Stimulated activated CD8-positive, alpha-beta memory T cell treated with anti-CD3 and anti-CD28 coated beads, Interleukin-15, amount 100 ng/mL, for 24 hours (primary cell): ENCODE results near the gene TNNI3K.

Experiments
- DNase-seq: peaks from one replicate; pipeline ENCODE4 v3.0.0-alpha.2; 2020; ENCODE audit warnings: low read depth

Gene TNNI3K

GRCh38 chr1:74286414-74286813 lies 51.2 kb downstream of the TNNI3K start:
- DNase-seq, result no peak

GRCh38 chr1:74314438-74314837 lies 79.3 kb downstream of the TNNI3K start:
- no peak for DNase-seq

GRCh38 chr1:74316302-74316701 lies 81.1 kb downstream of the TNNI3K start:
- no peak for DNase-seq

GRCh38 chr1:74317663-74318062 lies 82.5 kb downstream of the TNNI3K start:
- DNase-seq, result no peak

- DNase-seq, result no peak
These were observed 88.8 kb downstream of the TNNI3K start for GRCh38 chr1:74323937-74324473.

- DNase-seq, result no peak
These were observed 89.7 kb downstream of the TNNI3K start for GRCh38 chr1:74324684-74325448.

GRCh38 chr1:74328851-74329250 lies 93.7 kb downstream of the TNNI3K start:
- no peak for DNase-seq

- DNase-seq, result no peak
These were observed 98.1 kb downstream of the TNNI3K start for GRCh38 chr1:74333244-74333643.

- no peak for DNase-seq
These were observed 99.0 kb downstream of the TNNI3K start for GRCh38 chr1:74334147-74334546.

- no peak for DNase-seq
These were observed 105.5 kb downstream of the TNNI3K start for GRCh38 chr1:74340656-74341055.

GRCh38 chr1:74341702-74342339 lies 106.6 kb downstream of the TNNI3K start:
- DNase-seq, result no peak

GRCh38 chr1:74343216-74343615 lies 108.0 kb downstream of the TNNI3K start:
- DNase-seq, result no peak

GRCh38 chr1:74344387-74344786 lies 109.2 kb downstream of the TNNI3K start:
- no peak for DNase-seq

- no peak for DNase-seq
These were observed 121.3 kb downstream of the TNNI3K start for GRCh38 chr1:74356493-74356892.

- DNase-seq, result no peak
These were observed 122.0 kb downstream of the TNNI3K start for GRCh38 chr1:74357150-74357549.

- DNase-seq, result no peak
These were observed 122.6 kb downstream of the TNNI3K start for GRCh38 chr1:74357756-74358155.

GRCh38 chr1:74362691-74363090 lies 127.5 kb downstream of the TNNI3K start:
- DNase-seq, result no peak

- DNase-seq, result no peak
These were observed 128.0 kb downstream of the TNNI3K start for GRCh38 chr1:74363220-74363619.

- no peak for DNase-seq
These were observed 132.1 kb downstream of the TNNI3K start for GRCh38 chr1:74367175-74367813.

GRCh38 chr1:74368335-74368734 lies 133.1 kb downstream of the TNNI3K start:
- no peak for DNase-seq

GRCh38 chr1:74375376-74375775 lies 140.2 kb downstream of the TNNI3K start:
- no peak for DNase-seq

- no peak for DNase-seq
These were observed 145.1 kb downstream of the TNNI3K start for GRCh38 chr1:74380252-74380651.

- no peak for DNase-seq
These were observed 153.7 kb downstream of the TNNI3K start for GRCh38 chr1:74388855-74389254.
